ENCODE measurements around the gene SCN1B. TPM values are rescaled to one million over a fixed set of nuclear protein-coding genes. Genes with fewer than 3 reads are reported as not detected.
"Not testable (repeated sequence)": the region's sequence is repeated elsewhere in the genome, so short reads cannot be mapped to it uniquely, and the experiment has no call there.

SCN1B gene
- total RNA-seq, 4 donors from 2014 or later, result 8.0 to 23.2 (median 11.8) TPM

- TF ChIP-seq, protein P1, sequence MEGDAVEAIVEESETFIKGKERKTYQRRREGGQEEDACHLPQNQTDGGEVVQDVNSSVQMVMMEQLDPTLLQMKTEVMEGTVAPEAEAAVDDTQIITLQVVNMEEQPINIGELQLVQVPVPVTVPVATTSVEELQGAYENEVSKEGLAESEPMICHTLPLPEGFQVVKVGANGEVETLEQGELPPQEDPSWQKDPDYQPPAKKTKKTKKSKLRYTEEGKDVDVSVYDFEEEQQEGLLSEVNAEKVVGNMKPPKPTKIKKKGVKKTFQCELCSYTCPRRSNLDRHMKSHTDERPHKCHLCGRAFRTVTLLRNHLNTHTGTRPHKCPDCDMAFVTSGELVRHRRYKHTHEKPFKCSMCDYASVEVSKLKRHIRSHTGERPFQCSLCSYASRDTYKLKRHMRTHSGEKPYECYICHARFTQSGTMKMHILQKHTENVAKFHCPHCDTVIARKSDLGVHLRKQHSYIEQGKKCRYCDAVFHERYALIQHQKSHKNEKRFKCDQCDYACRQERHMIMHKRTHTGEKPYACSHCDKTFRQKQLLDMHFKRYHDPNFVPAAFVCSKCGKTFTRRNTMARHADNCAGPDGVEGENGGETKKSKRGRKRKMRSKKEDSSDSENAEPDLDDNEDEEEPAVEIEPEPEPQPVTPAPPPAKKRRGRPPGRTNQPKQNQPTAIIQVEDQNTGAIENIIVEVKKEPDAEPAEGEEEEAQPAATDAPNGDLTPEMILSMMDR (IDR thresholded peaks at IDR 0.05), result no peak
- ATAC-seq (ENCODE audit: low FRiP score) (no peak), DNase-seq (ENCODE audit: low spot score) (no peak)
Measured at GRCh38 chr19:34989298-34989697, 41.0 kb upstream of the SCN1B start.

GRCh38 chr19:34990578-34991192 lies 39.6 kb upstream of the SCN1B start:
- ATAC-seq (ENCODE audit: low FRiP score), result no peak
- TF ChIP-seq, protein P1 (IDR thresholded peaks at IDR 0.05), result no peak
- DNase-seq (ENCODE audit: low spot score), result no peak

GRCh38 chr19:34991542-34992333 lies 38.5 kb upstream of the SCN1B start:
- no peak for ATAC-seq (ENCODE audit: low FRiP score)

GRCh38 chr19:34992582-34992981 lies 37.7 kb upstream of the SCN1B start:
- DNase-seq (ENCODE audit: low spot score), result not testable (repeated sequence)

More at GRCh38 chr19:34991542-34992333, 38.5 kb upstream of the SCN1B start:
- no peak for DNase-seq (ENCODE audit: low spot score)
- TF ChIP-seq, protein P1 (IDR thresholded peaks at IDR 0.05), result no peak

GRCh38 chr19:34994286-34994642 lies 36.0 kb upstream of the SCN1B start:
- DNase-seq (ENCODE audit: low spot score) (no peak), ATAC-seq (ENCODE audit: low FRiP score) (no peak)
- TF ChIP-seq, protein P1 (IDR thresholded peaks at IDR 0.05), result no peak

More at GRCh38 chr19:34992582-34992981, 37.7 kb upstream of the SCN1B start:
- not testable (repeated sequence) for ATAC-seq (ENCODE audit: low FRiP score)

GRCh38 chr19:34994643-34995541 lies 35.4 kb upstream of the SCN1B start:
- TF ChIP-seq, protein P1 (IDR thresholded peaks at IDR 0.05), result no peak
- DNase-seq (ENCODE audit: low spot score) (no peak), ATAC-seq (ENCODE audit: low FRiP score) (no peak)

DNA sequence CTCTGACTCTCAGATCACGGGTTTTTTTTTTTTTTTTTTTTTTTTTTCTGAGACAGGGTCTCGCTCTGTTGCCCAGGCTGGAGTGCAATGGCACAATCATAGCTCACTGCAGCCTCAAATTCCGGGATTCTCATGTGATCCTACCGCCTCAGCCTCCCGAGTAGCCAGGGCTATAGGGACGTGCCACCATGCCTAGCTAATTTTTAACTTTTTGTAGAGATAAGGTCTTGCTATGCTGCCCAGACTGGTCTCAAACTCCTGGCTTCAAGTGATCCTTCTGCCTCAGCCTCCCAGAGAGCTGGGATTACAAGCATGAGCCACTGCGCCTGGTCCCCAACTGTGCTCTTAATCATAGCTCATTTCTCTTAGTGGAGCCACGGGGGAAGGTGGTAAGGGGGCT lies 34.7 kb upstream of the SCN1B start:
- no peak for ATAC-seq (ENCODE audit: low FRiP score)
- TF ChIP-seq, protein P1 (IDR thresholded peaks at IDR 0.05), result no peak
- no peak for DNase-seq (ENCODE audit: low spot score)
